COR-L47 (cell line): ENCODE data around the gene TM9SF3.

ENCODE experiments used
- DNase-seq: peaks from one replicate; lab custom pipeline; 2025; lab: John Stamatoyannopoulos, UW

The TM9SF3 gene

DNA sequence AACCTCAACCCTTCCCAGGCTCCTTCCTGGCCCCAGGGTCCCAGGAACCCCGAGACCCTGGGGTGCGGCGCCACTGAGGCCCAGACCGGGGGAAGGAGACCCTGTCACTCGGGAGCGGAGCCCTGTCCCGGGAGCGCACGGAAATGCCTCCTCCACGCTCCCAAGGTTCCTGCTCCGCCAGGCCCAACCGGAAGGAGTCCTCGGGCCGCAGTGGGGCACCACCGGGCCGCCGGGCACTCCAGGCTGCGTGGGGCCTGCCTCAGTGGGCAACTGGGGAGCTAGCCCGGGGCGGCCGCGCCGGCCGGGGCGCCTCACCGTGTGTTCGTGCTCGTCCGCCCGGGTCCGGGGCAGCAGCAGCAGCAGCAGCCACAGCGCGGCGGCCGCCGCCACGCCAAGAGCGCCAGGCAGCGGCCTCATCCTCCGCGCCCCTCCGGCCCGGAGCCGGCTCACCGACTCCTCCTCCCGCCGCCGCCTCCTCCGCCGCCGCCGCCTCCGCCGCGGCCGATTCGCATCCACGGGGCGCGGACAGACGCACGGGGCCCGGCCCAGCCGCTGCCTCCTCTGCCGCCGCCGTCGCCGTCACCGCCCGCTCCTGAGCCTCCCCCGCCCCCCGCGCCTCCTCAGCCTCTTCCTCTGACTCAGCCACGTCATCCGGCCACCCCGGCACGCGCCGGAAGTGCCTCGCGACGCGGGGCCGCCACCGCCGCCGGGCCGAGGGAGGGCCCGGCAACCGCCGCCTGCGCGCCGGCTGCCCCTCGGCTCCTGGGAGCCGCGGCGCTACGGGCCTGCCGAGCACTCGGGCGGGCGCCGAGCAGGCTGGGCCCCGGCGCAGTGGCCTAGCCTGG, at the start of gene TM9SF3:
Gene TM9SF3 (minus strand): TSS at position 594 of the 845 bp plus-strand sequence. CDS start 177 bp downstream, at position 417.
- peak; percentile 55 for DNase-seq

DNA sequence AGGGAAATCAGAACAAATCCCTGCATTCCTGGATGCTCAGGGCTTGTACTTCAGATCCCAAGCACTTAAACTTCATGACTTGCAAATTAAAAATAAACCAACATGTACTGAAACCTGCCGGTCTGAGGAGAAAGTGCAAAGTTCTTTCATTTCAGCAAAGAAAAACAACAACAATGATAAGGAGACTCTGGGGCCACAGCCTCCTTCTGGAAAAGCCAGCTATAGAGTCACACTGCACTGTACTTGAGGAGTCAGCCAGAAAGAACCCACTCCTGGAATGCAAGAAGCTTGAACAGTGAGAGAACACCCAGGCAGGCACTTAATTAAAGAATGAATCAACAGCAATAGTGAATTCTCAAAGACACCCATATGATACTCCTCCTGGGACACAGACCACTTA, 49.7 kb upstream of the TM9SF3 start:
- no peak for DNase-seq

DNA sequence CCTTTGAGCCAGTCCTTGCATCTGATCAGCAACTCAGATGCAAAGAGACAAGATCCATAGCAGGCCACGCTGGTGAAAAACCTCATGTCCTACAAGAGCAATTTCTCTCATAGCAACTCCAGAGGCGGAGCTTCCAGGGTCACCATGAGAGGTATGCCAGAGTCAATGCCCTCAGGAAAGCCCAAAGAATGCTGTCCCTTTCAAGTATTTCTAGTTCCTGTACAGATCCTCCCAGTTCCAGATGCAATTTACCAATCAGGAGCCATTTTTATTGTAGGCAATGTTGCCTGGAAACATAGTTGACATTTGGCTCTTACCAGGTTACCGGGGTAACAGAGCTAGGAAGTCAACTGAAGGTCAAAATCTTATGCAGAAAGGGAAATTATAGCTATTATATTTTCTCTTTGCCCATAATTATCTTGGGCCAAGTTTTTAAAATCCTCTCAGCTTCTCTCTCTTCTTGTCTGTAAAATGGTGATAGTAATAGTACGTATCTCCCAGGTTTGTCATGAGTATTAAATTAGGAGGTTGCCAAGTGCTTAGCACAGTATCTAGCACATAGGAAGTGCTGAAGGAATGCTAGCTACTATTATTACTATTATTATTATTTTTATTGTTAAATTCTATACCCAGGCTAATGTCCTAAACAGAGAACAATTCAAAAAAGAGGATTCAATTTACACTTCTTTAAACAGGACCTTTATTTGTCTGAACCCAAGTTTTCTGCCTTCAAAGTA, 46.3 kb upstream of the TM9SF3 start:
- peak; percentile 38 for DNase-seq

DNA sequence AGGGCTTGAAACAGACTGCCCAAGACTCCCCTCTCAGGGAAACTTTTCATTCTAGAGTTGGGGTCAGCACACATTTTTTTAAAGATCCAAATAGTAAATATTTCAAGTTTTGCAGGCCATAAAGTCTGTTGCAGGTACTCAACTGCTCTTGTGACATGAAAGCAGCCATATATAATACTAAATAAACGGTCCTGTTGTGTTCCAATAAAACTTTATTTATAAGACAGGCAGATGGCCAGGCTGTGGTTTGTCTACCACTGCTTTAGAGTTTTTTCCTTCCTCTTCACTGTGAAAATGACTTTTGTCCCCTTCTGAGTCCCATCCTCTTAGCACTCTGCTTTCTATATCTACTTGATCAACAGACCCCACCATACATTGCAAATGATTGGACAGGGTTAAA, 40.5 kb upstream of the TM9SF3 start:
- DNase-seq, result no peak

DNA sequence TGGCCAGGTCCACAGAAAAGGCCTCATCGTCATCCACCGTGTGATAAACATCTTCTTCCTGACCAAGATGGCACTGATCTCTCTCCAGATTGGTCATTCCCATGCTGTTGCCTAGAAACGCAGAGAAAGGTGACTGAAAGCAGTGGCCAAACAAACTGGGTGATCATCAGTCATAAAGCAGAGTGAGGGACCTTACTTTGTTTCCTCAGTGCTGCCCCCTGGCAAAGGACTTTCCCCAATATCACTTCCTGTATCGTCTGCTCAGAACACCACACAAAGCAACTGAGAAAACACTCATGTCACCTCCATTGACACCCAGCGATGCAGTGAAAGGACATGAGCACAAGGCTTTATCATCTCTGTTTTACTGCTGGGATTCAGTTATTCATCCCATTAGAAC, 40.0 kb upstream of the TM9SF3 start:
- DNase-seq, result no peak

DNA sequence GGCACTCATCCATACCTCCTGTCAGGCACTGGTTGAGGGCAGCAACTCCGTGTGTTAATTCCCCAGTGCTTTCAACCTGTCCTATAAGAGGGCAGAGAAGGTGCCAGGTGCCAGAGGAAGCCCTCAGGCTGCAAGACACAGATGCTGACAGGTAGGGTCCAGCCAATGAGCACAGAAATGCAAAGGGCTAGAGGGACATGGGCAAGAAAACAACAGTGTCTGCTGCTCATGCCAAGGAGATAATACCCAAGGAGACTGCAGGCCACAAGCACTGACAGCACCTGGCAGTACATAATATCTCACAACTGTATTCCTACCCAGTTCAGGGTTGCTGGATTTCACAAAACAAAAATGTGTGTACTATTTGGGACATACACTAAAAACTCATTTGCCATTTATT, 38.4 kb upstream of the TM9SF3 start:
- DNase-seq, result no peak

DNA sequence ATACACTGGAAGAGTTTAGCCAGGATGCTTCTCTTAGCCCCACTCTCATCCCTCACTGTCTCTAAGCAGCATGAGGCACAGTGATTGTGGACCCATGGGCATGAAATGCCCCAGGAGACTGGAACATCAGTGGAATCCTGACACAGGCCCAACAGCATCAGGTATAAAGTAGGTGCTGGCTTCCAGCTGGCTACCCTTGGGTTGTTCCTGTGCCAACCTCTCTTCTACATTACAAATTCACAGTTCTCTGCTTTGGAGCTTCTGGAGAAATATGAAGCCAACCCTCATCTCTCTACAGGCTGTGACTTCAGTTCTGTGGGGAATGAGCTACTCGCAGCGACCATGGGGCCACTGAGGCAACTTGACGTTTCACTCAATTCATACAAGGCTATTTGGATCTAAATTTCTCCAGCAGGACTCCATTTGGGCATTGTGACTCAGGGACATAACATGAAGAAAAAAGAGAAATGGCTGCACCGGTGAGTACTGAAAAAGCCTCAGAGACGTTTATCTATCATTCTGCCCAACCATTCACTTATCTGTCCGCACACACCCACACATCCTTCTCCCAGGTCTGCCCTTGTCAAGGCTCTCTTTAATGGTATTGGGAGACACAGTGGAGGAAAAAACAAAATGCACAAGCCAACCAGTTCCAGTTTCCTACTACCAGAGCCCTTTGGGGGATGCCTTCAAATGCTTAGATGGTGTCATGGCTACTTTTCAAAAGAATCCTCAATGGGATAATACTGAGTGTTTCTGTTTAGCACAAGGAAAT, 35.4 kb upstream of the TM9SF3 start:
- DNase-seq, result no peak

DNA sequence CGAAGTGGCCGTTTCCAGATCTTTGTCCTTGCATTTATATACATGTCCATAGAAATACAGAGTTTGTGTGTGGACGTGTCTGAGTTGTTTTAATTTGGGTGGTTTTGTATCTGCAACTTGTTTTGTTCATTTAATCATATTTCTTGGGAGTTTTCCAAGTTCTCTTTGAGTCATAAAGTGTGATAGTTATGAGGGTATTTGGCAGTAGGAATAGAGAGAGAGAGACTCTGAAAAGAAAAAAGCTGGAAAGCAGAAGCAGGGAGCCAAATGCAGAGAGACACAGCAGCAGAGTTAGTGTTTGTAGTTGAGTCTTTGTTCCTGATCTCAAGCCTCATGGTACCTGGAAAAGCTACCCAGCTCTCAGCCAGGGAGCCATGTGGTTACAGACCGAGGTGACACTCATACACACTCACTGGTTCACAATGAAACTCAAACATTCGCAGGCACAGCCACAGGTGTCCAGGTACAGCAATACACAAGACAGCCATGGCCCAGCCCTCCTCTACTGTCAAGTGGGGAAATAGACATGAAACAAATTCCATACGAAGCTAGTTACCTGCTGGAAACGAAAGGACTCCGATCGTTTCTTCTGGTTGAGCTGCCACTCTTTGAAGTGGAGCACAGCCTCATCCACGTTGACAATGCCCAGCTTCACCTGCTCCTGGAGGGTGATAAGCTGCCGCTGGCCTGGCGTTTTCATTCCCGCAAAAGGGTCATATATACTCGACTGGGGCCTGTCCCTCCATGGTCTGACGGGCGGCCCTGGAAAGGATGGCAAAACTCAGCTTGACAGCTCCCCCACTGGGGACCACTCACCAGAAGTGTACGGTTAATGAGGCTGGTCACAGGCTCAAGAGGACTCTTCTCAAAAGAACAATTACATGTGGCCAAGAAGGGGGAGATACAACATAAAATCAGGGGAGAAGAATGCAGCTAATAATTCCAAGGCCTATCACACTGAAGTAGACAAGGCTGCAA, 33.3 kb upstream of the TM9SF3 start:
- DNase-seq, result no peak

DNA sequence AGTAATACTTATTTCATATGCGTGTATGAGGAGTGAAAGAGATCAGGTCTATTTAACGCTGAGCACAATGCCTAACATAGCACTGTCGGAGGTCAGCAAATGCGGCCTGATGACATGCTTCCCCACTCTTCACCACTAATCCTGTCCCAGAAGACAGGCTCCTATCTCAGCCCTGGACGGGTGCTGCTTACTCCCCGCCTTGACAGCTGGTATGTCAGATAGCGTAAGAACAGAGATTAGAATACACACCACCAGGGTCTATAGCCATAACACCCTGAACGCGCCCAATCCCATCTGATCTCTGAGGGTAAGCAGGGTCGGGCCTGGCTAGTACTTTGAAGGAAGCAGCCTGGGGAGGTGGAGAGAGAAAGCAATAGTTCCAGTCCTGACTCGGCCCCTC, 32.3 kb upstream of the TM9SF3 start:
- no peak for DNase-seq

DNA sequence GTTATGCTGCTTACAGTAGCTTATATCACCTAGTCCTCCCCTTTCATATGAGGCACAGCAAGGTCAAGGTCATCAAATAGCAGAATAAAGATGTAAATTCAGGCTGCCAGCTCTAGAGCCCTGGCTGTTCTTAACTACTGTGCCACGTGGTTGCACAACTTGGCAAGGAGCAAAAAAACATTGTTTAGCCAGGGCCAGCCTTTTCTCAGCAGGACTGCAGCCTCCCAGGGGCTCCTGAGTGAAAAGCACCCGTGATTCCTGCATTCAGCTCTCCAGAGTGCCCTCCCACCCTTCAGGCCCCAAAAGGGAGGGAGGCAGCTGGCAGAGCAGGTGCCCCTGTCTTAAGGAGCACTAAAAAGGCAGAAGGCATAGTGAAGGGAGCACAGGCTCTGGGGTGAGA, 31.8 kb upstream of the TM9SF3 start:
- DNase-seq, result peak; percentile 82

DNA sequence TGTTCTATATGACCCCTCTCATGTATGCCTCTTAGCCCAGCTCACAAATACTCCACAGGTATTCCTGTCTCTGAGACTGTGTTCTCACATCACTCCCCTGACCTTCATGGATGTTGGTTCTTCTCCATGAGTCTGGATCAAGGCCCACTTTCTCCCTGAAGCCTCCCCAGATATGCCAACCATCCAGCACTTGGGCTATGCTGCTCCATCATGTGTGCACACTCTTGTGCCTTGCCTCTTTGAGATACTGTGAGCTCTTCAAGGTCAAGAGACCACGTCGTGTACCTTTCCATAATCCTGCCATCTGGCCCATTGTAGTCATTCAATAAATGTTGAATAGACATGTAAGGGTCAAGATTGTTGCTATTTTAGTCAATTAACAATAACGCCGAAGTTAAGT, 30.1 kb upstream of the TM9SF3 start:
- DNase-seq, result no peak

DNA sequence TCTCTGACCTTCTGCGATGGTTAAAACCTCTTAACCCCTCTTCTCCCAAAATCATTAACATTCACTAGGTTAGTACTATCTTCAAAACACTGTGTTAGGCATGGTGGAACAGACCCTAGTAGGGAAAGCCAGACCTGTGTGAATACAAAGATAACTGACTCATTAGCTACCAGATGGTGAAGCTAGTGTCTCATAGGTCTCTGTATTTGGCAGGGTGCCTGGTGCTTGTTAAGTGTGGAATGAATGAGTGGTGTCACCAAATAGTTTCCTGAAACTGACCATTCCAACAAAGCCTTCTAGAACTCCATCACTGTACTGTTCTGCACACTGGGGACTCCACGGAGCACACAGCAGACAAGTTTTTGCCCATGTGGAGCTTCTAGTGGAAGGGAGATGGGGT, 27.7 kb upstream of the TM9SF3 start:
- DNase-seq, result peak; percentile 33

DNA sequence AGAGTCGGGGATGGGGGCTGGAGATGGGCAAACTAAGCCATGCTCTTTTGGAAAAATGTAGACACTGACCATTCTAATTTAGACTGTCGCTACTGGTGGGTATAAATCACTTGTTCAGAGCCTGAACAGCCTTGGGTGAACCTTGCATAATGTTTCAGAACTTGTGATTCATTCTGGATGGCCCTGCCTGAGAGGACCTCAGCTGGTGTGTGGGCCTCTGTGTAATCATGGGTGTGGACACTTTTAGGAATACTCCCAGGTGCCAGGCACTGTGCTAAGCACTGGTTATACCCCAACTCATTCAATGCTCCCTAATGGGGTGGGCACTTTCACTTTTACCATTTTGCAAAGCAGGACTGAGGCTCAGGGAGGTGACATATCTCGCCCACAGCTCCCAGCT, 26.8 kb upstream of the TM9SF3 start:
- no peak for DNase-seq

DNA sequence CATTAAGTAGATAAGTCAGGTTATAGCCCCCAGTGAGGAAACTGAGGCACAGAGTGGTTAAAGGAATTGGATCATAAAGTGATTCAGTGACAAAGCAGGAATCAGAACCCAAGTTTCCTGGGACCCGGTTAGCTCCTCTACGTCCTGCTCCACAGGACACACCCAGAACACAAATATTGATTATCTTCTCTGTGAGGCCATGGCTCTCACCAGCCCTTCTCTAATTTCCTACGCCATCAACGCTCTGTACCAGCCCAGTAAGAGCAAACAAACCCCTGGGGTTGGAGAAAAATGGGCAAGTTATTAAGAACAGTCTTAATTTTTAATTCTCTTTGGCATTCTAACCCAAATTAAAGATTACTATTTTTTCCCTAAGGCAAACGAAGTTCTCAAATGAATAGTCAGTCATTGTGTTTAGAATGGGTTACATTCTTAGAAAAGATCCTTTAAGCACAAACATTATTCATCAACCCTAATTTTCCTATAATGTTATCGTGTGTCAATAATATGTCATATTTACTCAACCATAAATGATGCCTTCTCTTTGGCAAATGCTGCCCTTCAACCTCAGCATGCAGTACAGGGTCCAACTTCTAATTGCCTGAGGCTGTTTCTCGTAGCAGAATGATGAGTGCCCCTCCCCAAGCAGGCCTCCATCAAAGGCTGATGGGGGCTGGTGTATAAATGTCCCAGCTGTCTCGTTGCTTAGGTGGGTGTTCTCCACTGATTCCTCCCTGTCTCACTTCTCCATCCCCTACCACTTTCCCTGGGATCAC, 25.4 kb upstream of the TM9SF3 start:
- DNase-seq, result peak; percentile 28

DNA sequence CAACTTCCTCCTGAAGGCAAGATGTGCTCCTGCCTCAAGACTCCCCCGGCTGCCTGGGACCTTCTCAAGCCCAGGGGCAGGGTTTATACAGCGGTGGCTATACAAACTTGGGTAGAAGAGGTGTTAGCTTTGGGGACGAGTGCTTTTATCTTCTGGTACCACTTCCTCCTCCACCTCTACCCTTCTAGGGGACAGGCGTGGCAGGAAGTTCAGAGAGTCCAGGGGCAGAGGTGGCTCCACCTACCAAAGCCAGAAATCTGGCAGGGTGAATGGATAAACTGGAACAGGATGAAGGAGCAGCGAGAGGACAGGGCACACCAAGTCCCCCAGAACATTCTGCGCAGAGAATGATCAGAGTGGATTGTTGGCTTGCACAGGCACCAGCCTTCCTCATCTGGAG, 24.0 kb upstream of the TM9SF3 start:
- DNase-seq, result no peak

DNA sequence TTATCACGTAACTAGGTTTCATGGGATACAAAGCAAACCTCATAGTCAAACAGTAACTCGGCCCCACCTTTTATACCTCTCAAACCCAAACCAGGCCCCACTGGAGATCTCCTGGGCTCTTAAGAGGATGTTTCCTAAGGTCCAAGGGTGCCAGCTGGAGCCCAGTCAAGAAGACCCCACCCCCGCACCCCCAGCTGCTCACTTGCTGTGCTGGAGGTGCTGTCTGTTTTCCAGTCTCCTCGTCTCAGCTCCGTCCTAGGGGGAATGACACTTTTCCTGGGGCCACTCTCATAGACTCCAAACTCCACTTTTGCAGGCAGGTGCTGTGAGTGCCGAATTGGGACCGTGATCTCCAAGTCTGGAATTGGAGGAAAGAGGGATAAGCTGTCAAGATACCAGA, 22.7 kb upstream of the TM9SF3 start:
- no peak for DNase-seq

DNA sequence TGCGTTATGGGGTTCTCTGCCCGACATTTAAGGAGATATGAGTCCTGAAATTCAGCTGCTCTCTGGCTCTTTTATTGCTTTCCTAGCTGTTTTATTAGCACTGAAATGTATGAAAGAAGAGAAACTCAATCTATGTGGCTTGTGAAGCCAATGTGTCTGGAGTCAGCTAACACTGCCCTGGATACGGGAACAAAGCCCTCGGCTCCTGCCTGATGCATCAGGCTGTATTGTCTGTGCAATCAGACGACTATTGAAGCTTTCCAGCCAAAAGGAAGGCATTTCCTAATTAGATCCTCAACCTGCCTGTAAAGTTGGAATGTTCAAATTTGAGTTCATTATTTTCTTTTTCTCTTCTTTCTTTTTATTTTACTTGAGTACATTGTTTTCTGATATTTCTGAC, 22.0 kb upstream of the TM9SF3 start:
- no peak for DNase-seq

DNA sequence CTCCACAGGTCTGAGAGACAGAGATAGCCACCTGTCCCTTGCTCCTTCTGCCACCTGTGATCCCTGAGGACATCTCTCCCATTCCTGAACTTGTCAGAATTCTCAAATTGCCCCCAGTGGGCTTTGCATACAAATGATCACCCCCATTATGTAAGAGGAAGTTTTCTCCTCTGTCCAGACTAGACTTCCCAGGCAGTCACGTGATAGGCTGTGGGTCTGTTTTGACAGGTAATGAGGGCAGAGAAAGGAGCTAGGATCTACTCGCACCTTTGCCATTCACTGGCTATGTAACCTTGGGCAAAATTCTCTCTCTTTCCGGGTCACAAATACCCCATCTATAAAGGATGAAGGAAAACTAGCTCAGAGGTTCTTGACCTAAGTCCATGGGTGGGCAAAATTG, 21.4 kb upstream of the TM9SF3 start:
- DNase-seq, result no peak

DNA sequence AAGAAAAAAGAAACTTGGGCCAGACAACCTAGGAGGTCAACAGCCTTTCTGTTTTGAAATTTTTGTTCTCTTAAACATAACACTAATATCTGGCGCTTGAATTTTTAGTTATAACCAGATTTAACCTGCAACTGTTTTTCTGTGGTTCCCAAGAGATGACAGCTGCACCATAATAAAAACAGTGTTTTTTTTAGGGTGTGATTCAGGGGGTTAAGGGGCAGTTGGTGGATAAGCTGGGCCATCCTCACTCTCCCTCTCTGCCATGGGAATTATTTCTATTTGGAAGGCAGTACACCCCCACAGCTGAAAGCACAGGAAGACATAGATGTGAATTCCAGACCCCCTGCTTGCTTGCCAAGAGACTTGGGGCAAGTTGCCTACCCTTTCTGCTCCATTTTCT, 20.1 kb upstream of the TM9SF3 start:
- DNase-seq, result no peak

DNA sequence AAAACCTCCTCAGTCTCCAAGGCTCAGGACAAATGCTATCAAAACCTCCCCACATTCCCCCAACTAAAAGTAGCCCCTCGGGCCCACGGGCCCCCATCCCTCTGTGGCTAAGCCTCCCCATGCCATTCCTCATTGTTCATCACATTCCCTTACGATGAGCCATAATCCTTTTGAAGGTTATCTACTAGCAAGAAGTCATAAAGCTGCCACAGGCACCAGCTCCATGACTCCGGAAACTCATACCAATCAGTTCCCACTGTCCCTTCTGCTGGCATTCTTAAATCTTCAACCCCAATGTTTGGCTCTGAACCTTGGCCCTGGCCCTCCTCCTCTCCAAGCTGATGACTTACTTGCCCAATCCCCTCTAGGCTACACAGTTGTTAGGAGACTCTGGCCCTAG, 19.4 kb upstream of the TM9SF3 start:
- DNase-seq, result no peak

DNA sequence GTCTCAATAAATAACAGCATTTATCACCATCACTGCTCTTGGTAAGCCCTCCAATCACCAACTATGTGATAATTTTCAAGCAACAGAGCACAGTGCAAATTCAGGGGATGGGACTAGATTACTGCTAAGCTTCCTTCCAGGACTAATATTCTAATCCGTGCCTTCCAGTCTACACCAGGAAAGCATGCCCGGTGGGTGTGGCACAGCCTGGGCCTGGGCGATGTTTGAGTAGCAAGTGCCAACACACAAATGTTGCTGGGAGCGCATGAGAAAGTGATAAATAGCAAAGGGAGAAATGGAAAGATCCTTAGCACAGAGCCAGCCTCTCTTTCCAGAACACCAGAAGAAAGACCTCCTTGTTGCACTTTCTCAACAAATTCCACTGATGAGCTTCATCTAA, 13.5 kb upstream of the TM9SF3 start:
- DNase-seq, result no peak
